Measurements from ENCODE around the gene ATP2C2. TPM values are rescaled to one million over a fixed set of nuclear protein-coding genes. Genes with fewer than 3 reads are reported as not detected.

ATP2C2 gene
- total and polyA plus RNA-seq, 2 experiments from 2014 or later, result 2.1 TPM

DNA sequence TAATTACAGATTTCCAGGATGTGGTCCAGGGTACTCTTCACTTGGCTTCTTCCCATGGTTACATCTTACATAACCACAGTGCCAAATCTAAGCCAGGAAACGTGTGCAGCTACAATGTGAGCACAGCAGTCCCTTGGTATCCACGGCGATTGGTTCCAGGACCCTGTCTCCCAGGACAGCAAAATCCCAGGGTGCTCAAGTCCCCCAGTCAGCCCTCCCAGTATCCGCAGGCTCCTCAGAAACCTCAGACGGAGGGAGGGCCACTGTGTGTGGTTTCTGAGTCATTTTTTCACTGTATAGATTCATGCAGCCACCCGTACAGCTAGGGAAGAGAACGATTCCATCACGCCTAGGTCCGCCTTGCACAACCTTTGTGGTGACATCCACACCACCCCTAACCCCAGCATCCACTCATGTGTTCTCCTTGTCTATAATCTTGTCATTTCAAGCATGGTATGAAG, 11.1 kb upstream of the ATP2C2 start:
- H3K4me1 Mint-ChIP-seq, result peaks cover 24% of the 10 kb centered on the region
- H2AFZ ChIP-seq, result no peak overlapping the region

More for the DNA sequence above, 11.1 kb upstream of the ATP2C2 start:
- Mint-ChIP-seq H3K36me3 (ENCODE audit: low read depth) (no peaks in the 10 kb centered on the region), H3K27ac (no peak overlapping the region), H3K27me3 (ENCODE audit: insufficient read depth, low read depth, poor library complexity) (peaks cover 5% of the 10 kb centered on the region), H3K9me3 (no peaks in the 10 kb centered on the region; the same call in 2 of the 3 replicates), H3K4me3 (no peak overlapping the region)
- no peaks in the 10 kb centered on the region; the same call in 1 of the 2 replicates for H3K4me1 ChIP-seq (ENCODE audit: insufficient read depth)
- H3K4me3 ChIP-seq, result no peak overlapping the region
- H3K9me2 ChIP-seq (ENCODE audit: insufficient read depth), result no peaks in the 10 kb centered on the region
- H3K27me3 ChIP-seq (ENCODE audit: insufficient read depth), result no peaks in the 10 kb centered on the region
- ATAC-seq (no peak), DNase-seq (ENCODE audit: low spot score) (no peak)
- no peaks in the 10 kb centered on the region for H3F3A ChIP-seq (replicated peaks; ENCODE audit: low read depth)
- H3K27ac ChIP-seq (ENCODE audit: low read depth), result no peak overlapping the region
- no peaks in the 10 kb centered on the region for H4K20me1 ChIP-seq (replicated peaks; ENCODE audit: insufficient read depth)
- H3K4me2 ChIP-seq, result no peak overlapping the region
- H3K79me2 ChIP-seq (replicated peaks; ENCODE audit: insufficient read depth), result no peaks in the 10 kb centered on the region
- no peaks in the 10 kb centered on the region for H3K36me3 ChIP-seq (ENCODE audit: insufficient read depth)
- TF ChIP-seq ZNF331 (CRISPR knock-in tag; IDR thresholded peaks at IDR 0.05; ENCODE audit: low read depth), result no peak
- no peak for TF ChIP-seq ZNF114 (CRISPR knock-in tag; IDR thresholded peaks at IDR 0.05)
- TF ChIP-seq EZH2phosphoT487 (IDR thresholded peaks at IDR 0.05; ENCODE audit: unreplicated experiment), result no peak
- TF ChIP-seq, protein P1, sequence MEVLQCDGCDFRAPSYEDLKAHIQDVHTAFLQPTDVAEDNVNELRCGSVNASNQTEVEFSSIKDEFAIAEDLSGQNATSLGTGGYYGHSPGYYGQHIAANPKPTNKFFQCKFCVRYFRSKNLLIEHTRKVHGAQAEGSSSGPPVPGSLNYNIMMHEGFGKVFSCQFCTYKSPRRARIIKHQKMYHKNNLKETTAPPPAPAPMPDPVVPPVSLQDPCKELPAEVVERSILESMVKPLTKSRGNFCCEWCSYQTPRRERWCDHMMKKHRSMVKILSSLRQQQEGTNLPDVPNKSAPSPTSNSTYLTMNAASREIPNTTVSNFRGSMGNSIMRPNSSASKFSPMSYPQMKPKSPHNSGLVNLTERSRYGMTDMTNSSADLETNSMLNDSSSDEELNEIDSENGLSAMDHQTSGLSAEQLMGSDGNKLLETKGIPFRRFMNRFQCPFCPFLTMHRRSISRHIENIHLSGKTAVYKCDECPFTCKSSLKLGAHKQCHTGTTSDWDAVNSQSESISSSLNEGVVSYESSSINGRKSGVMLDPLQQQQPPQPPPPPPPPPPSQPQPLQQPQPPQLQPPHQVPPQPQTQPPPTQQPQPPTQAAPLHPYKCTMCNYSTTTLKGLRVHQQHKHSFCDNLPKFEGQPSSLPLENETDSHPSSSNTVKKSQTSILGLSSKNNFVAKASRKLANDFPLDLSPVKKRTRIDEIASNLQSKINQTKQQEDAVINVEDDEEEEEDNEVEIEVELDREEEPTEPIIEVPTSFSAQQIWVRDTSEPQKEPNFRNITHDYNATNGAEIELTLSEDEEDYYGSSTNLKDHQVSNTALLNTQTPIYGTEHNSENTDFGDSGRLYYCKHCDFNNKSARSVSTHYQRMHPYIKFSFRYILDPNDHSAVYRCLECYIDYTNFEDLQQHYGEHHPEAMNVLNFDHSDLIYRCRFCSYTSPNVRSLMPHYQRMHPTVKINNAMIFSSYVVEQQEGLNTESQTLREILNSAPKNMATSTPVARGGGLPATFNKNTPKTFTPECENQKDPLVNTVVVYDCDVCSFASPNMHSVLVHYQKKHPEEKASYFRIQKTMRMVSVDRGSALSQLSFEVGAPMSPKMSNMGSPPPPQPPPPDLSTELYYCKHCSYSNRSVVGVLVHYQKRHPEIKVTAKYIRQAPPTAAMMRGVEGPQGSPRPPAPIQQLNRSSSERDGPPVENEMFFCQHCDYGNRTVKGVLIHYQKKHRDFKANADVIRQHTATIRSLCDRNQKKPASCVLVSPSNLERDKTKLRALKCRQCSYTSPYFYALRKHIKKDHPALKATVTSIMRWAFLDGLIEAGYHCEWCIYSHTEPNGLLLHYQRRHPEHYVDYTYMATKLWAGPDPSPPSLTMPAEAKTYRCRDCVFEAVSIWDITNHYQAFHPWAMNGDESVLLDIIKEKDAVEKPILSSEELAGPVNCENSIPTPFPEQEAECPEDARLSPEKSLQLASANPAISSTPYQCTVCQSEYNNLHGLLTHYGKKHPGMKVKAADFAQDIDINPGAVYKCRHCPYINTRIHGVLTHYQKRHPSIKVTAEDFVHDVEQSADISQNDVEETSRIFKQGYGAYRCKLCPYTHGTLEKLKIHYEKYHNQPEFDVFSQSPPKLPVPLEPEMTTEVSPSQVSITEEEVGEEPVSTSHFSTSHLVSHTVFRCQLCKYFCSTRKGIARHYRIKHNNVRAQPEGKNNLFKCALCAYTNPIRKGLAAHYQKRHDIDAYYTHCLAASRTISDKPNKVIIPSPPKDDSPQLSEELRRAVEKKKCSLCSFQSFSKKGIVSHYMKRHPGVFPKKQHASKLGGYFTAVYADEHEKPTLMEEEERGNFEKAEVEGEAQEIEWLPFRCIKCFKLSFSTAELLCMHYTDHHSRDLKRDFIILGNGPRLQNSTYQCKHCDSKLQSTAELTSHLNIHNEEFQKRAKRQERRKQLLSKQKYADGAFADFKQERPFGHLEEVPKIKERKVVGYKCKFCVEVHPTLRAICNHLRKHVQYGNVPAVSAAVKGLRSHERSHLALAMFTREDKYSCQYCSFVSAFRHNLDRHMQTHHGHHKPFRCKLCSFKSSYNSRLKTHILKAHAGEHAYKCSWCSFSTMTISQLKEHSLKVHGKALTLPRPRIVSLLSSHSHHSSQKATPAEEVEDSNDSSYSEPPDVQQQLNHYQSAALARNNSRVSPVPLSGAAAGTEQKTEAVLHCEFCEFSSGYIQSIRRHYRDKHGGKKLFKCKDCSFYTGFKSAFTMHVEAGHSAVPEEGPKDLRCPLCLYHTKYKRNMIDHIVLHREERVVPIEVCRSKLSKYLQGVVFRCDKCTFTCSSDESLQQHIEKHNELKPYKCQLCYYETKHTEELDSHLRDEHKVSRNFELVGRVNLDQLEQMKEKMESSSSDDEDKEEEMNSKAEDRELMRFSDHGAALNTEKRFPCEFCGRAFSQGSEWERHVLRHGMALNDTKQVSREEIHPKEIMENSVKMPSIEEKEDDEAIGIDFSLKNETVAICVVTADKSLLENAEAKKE (CRISPR knock-in tag; IDR thresholded peaks at IDR 0.05), result no peak
- TF ChIP-seq, protein P2, sequence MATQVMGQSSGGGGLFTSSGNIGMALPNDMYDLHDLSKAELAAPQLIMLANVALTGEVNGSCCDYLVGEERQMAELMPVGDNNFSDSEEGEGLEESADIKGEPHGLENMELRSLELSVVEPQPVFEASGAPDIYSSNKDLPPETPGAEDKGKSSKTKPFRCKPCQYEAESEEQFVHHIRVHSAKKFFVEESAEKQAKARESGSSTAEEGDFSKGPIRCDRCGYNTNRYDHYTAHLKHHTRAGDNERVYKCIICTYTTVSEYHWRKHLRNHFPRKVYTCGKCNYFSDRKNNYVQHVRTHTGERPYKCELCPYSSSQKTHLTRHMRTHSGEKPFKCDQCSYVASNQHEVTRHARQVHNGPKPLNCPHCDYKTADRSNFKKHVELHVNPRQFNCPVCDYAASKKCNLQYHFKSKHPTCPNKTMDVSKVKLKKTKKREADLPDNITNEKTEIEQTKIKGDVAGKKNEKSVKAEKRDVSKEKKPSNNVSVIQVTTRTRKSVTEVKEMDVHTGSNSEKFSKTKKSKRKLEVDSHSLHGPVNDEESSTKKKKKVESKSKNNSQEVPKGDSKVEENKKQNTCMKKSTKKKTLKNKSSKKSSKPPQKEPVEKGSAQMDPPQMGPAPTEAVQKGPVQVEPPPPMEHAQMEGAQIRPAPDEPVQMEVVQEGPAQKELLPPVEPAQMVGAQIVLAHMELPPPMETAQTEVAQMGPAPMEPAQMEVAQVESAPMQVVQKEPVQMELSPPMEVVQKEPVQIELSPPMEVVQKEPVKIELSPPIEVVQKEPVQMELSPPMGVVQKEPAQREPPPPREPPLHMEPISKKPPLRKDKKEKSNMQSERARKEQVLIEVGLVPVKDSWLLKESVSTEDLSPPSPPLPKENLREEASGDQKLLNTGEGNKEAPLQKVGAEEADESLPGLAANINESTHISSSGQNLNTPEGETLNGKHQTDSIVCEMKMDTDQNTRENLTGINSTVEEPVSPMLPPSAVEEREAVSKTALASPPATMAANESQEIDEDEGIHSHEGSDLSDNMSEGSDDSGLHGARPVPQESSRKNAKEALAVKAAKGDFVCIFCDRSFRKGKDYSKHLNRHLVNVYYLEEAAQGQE (IDR thresholded peaks at IDR 0.05; ENCODE audit: unreplicated experiment), result no peak
- TF ChIP-seq, protein P3, sequence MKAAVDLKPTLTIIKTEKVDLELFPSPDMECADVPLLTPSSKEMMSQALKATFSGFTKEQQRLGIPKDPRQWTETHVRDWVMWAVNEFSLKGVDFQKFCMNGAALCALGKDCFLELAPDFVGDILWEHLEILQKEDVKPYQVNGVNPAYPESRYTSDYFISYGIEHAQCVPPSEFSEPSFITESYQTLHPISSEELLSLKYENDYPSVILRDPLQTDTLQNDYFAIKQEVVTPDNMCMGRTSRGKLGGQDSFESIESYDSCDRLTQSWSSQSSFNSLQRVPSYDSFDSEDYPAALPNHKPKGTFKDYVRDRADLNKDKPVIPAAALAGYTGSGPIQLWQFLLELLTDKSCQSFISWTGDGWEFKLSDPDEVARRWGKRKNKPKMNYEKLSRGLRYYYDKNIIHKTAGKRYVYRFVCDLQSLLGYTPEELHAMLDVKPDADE (IDR thresholded peaks at IDR 0.05), result no peak
- TF ChIP-seq POLR2AphosphoS5 (IDR thresholded peaks at IDR 0.05; ENCODE audit: low read depth), result no peak
- TF ChIP-seq CREB1 (CRISPR knock-in tag; IDR thresholded peaks at IDR 0.05; ENCODE audit: low read depth), result no peak
- no peak for TF ChIP-seq JUNB (IDR thresholded peaks at IDR 0.05; ENCODE audit: unreplicated experiment)
- TF ChIP-seq EZH2 (IDR thresholded peaks at IDR 0.05; ENCODE audit: low read depth, unreplicated experiment), result no peak
- TF ChIP-seq, protein P4, sequence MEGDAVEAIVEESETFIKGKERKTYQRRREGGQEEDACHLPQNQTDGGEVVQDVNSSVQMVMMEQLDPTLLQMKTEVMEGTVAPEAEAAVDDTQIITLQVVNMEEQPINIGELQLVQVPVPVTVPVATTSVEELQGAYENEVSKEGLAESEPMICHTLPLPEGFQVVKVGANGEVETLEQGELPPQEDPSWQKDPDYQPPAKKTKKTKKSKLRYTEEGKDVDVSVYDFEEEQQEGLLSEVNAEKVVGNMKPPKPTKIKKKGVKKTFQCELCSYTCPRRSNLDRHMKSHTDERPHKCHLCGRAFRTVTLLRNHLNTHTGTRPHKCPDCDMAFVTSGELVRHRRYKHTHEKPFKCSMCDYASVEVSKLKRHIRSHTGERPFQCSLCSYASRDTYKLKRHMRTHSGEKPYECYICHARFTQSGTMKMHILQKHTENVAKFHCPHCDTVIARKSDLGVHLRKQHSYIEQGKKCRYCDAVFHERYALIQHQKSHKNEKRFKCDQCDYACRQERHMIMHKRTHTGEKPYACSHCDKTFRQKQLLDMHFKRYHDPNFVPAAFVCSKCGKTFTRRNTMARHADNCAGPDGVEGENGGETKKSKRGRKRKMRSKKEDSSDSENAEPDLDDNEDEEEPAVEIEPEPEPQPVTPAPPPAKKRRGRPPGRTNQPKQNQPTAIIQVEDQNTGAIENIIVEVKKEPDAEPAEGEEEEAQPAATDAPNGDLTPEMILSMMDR (conservative IDR thresholded peaks at IDR 0.05; ENCODE audit: low read depth in 2 of 2), result no peak
- no peak for TF ChIP-seq NANOG (IDR thresholded peaks at IDR 0.05; ENCODE audit: borderline replicate concordance)
- TF ChIP-seq STAT1 (IDR thresholded peaks at IDR 0.05; ENCODE audit: unreplicated experiment), result no peak
